Smooth muscle cell of the pulmonary artery (primary cell): Measurements from ENCODE around the gene SEMA4C. TPM values are rescaled to one million over a fixed set of nuclear protein-coding genes. Genes with fewer than 3 reads are reported as not detected.

ENCODE experiments used
- total RNA-seq: library from RNA; depleted of rRNA; stranded (reverse); fragments of >200 nt; gene quantifications from 2 replicates; pipeline ENCODE4 v1.2.3, GENCODE V29; 2014

SEMA4C gene
- total RNA-seq = 22.4 and 27.3 TPM in 2 replicates

DNA sequence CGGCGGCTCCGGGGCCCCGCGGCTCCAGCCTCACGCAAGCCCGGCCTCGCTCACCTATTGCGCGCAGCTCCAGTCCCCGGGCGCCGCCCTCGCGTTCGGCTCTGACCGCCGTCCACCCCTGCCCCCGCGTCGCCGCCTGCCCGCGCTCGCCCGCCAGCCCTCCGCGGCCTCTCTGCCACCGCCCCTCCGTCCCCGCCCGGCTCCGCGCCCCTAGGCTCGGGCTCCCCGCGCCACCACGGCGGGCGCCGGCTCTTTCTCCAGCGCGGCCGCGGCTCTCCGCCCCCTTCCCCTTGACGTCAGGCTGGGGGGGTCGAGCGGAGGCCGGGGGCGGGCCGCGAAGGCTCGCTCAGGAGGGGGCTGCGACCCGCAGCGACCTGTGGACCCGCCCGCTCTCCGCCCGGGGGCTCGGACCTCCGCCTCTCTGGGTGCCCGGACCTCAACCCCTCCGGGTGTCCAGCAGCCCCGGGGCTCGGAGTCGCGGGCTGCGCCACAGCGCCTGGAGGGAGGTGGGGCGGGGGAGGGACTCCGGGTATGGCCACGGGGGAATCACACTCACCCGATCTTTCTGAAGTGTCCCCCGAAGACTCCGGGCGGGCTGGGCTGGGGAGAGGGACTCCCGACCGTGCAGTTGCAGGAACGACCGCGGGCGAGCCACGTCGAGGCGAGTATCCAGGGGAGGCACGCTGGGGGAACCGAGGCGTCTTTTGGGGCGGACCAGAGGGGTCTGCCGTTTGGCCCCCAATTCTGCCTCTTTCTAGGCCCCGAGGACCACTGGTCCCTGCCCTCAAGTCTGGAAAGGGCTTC is at the start of gene SEMA4C:
SEMA4C (minus strand) TSS at position 259 of the 804 bp plus-strand sequence. CDS start 2,194 bp downstream, outside the sequence.

GRCh38 chr2:96857667-96858372 is 12.1 kb downstream of the SEMA4C start, which contains the start of gene ANKRD39:
Gene ANKRD39 (minus strand): TSS chr2:96858016. CDS start chr2:96857987, 29 bp downstream.

DNA sequence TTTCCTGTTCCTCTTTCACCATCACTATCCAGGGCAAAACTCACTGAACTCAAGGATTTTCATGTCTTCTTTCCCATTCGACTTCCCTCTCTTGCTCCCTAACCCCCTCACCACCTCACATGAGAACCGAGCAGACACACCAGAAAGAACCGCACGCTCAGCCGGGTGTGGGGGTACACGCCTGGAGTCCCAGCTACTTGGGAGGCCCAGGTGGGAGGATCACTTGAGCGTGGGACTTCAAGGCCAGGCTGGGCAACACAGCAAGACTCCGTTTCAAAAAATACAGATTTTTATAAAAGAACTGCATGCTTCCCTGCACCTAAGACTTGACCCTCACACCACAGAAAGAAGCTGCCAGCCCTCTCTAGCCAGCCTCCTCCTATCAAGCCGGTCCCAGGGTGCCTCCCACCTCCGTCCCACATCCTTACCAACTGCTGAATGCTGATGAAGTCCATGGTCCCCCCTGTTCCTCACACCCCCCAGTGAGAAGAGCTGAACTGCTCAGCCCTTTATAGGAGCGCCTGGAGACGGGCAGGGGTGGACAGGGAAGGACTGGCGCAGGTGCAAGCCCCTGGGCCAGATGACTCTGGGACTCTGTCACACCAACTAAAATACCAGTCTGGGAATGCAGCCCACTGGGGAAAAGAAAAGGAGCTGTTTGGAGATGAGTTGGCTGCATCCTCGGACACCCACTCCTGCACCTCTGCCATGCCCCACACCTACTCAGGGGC is 26.2 kb downstream of the SEMA4C start, which contains the start of gene ANKRD23:
ANKRD23 (minus strand) TSS at position 484 of the 731 bp plus-strand sequence; CDS start at position 455, 29 bp downstream.

GRCh38 chr2:96816127-96816835 is 53.6 kb downstream of the SEMA4C start, which contains the start of gene CNNM3:
Gene CNNM3 (plus strand): TSS chr2:96816268. CDS start chr2:96816278, 10 bp downstream.

Other genes starting within 250 kb of the SEMA4C start
- gene KANSL3, start 231.8 kb downstream of the SEMA4C start, total RNA-seq = 32.5 and 36.5 TPM in 2 replicates
- gene FER1L5, start 227.3 kb downstream of the SEMA4C start, total RNA-seq = 0.76 and 0.78 TPM in 2 replicates
- gene LMAN2L, start 130.0 kb downstream of the SEMA4C start, total RNA-seq = 32.1 and 32.5 TPM in 2 replicates
- gene CNNM4, start 109.2 kb downstream of the SEMA4C start, total RNA-seq = 4.4 and 5.0 TPM in 2 replicates
- gene CNNM3, start 53.8 kb downstream of the SEMA4C start, total RNA-seq = 11.3 and 11.5 TPM in 2 replicates
- gene ANKRD23, start 26.1 kb downstream of the SEMA4C start, total RNA-seq = 1.7 TPM in 2 replicates
- 5.5 and 5.9 TPM in 2 replicates for gene ANKRD39, start 12.1 kb downstream of the SEMA4C start, total RNA-seq
- gene FAM178B, start 116.5 kb upstream of the SEMA4C start, total RNA-seq = not detected in 2 replicates
- 3.7 and 7.4 TPM in 2 replicates for gene FAHD2B, start 224.8 kb upstream of the SEMA4C start, total RNA-seq
- 26.0 and 48.6 TPM in 2 replicates for gene ANKRD36, start 243.1 kb upstream of the SEMA4C start, total RNA-seq